GM18858 (cell line): ENCODE data around the gene UBAC2.

Experiments used
- ATAC-seq: cut with Tn5 transposase; IDR thresholded peaks from one replicate; pipeline ENCODE4 v1.9.1; 2021; ENCODE audit not compliant: unreplicated experiment

UBAC2 gene, protein sequence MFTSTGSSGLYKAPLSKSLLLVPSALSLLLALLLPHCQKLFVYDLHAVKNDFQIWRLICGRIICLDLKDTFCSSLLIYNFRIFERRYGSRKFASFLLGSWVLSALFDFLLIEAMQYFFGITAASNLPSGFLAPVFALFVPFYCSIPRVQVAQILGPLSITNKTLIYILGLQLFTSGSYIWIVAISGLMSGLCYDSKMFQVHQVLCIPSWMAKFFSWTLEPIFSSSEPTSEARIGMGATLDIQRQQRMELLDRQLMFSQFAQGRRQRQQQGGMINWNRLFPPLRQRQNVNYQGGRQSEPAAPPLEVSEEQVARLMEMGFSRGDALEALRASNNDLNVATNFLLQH

DNA sequence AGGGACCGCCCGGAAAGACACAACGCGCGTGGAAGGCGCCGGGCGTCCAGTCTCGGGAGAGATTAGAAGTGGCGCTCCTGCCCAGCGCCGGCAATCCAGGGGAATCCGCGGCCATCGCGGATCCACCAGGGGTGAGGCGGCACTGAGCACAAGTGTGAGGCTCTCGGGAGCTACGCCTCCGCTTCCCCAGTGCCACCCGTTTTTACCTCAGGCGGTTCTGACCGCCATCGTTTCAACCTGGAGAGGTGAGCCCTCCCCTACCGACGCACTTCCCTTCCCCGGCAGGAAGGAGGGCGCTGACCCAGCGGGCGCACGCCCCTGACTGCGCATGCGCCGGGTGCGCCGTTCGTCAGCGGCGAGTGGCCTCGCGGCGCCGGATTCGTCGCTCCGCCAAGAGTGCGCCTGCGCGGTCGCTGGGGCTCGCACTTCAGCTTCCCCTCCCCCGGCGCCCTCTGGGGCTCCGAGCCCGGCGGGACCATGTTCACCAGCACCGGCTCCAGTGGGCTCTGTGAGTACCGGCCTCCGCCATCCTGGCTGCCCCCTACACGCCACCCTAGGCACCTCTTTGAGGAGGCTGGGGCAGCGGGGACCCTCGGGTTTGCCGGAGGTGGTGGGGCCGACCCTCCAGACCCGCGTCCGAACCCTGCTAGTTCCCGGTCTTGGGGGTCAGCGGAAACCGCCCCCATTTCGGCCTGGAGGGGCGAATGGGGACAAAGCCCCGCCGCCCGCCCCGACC is at the start of gene UBAC2:
Gene UBAC2, plus strand, starts transcription at position 423 of the 736 bp plus-strand sequence. Its CDS starts 55 bp downstream, at position 478.
- ATAC-seq, result peak; percentile 67

DNA sequence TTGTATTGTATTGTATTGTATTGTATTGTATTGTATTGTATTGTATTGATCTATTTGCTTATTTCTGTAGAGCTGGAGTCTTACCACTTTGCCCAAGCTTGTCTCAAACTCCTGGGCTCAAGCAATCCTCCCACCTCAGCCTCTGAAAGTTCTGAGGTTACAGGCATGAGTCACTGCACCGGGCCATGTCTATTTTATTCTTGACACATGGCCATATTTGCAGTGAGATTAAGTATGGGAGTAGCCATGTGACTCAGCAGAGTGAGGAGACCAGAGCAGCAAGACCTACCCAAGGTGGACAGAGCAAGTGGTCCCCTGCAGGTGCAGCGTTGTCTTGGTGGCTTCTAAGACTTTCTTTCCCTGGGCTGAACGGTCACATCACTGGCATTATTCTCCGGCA is 49.1 kb upstream of the UBAC2 start:
- ATAC-seq, result peak; percentile 86

- no peak for ATAC-seq
These were observed 47.4 kb upstream of the UBAC2 start for GRCh38 chr13:99153219-99153618.

- ATAC-seq, result no peak
These were observed 46.6 kb upstream of the UBAC2 start for GRCh38 chr13:99154064-99154463.

DNA sequence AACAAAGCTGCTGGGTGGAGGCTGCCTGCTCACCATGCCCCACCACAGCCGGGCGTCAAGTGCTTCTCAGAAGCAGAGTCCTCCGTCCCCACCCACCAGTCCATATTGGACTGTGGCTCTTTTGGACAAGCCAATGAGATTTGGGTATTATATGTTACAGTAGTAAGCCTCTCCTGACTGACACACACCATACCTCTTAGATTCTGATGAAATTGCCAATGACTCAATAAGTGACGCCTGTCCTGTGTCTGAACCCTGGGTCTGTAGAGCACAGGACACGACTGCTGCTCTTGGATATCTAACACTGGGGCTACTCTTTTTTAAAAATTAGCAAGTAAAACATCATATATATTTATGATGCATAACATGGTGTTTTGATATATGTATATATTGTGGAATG is 44.8 kb upstream of the UBAC2 start:
- ATAC-seq, result no peak

- no peak for ATAC-seq
These were observed 43.6 kb upstream of the UBAC2 start for GRCh38 chr13:99157046-99157445.

- no peak for ATAC-seq
These were observed 41.8 kb upstream of the UBAC2 start for GRCh38 chr13:99158846-99159245.

DNA sequence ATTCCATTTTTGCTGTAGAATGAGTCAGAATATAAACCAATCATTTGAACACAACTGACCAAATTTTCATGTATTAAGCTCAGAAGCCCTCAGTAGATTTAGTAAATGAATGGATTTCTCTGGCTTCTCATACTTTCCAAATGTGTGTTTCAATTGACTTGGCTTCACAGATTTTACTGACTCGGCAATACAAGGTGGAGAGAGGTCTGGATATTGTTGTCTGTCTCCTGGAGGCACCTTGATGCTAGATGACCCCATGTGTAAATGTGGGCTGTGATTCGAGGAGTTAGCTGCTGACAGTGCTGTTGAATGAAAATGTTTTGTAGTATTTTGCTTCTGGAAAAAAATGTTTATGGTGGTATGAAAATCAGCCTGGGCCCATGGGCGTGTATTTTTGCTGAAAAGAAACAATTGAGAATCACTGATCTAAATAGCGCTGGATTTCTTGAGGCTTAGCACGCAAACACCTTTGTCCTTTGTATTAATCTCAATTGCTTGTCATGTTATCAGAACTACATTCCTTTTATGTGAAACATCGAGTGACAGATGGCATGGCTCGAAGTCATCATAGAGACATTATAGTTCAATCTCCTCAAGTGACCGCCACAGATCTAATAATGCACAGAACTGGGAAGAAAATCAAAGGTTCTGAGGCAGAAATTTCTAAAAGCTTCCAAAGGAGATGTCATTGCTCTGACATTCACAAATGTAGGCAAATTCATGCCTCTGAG is 41.2 kb upstream of the UBAC2 start:
- ATAC-seq, result no peak

DNA sequence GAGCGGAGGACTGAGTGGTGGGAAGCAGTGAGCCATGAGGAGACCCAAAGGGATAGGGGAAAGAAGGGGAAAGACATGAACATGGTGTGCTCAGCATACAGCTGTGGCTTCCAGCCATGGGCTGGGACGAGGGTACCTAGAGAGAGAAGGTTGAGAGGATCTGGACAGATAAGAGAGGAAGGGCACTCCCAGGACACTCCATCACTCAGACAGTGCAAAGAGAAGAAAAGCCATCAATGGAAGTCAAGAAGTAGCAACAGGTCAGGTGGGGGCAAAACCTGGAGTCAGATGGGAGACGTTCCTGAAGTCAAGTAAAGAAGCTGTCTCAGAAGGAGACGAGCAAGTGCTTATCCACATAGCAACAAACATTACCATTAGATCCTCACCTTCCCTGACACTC is 40.2 kb upstream of the UBAC2 start:
- no peak for ATAC-seq

DNA sequence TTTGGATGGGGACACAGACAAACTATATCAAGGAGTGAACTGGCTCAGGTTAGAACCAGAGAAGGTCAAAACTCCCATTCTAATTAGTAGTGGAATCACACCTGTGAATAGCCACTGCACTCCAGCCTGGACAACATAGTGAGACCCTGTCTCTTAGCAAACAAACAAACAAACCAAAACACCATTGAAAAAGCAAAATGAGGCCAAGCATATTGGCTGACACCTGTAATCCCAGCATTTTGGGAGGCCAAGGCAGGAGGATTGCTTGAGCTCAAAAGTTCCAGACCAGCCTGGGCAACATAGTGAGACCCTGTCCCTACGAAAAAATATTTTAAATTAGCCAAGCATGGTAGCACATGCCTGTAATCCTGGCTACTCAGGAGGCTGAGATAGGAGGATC is 39.1 kb upstream of the UBAC2 start:
- no peak for ATAC-seq

- ATAC-seq, result no peak
These were observed 37.9 kb upstream of the UBAC2 start for GRCh38 chr13:99162567-99163361.

GRCh38 chr13:99164226-99164625 is 36.4 kb upstream of the UBAC2 start:
- no peak for ATAC-seq

DNA sequence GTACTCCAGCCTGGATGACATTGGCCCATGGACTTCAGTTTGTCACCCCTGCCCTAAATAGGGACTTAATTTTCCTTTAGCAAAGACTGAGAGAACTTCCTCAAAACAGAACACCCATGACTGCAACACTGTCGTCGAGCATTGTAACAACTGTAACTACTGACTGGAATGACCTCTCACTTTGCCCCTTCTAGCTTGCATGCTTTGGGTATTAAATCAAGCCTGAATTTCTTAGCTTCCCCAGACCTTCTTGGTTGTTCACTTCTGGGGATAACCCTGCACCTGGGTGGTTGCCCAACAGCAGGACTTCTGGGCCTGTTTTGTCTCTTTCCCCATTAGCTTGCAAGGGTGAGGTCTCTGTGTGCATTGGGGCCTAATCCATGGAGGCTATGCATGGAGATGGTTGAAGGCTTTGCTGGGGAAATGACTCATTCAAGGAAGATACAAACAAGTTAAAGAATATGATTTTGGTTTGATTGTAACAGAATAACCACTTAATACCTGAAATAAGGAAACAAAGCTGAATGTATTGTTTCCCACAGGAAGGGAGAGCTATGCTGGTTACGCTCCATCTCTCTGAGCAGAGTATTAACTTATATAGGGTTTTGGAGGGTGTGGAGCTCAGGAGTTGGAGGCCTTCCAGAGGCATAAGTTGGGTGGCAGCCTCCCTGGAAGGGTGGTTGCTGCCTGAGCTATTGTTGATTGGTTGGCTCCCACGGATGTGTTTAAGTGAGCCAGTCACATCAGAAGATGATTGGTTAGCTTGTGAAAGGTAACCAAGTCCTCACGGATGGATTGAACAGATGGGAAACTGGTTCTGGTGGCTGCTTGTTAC is 34.7 kb upstream of the UBAC2 start:
- no peak for ATAC-seq

DNA sequence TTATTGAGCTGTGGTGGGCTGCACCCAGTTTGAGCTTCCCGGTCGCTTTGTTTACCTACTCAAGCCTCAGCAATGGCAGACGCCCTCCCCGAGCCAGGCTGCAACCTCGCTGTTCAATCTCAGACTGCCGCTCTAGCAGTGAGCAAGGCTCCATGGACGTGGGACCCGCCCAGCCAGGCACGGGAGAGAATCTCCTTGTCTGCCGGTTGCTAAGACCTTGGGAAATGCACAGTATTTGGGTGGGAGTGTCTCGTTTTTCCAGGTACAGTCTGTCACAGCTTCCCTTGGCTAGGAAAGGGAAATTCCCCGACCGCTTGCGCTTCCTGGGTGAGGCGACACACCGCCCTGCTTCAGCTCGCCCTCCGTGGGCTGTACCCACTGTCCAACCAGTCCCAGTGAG is 27.7 kb upstream of the UBAC2 start:
- ATAC-seq, result no peak

DNA sequence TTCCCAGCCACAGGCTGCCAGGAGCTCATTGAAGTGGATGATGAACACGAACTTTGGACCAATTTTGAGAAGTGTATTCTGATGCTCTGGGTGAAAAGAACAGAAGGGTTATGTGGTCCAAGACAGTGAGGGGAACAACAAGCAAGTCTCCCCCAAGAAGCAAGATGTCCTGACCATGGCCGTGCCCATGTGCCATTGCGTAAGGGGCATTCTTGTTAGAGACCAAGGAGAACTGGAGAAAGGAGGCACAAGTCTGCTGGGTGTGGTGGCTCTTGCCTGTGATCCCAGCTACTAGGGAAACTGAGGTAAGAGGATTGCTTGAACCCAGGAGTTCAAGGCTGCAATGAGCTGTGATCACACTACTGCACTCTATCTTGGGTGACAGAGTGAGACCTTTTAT is 27.0 kb upstream of the UBAC2 start:
- ATAC-seq, result no peak

- no peak for ATAC-seq
These were observed 26.0 kb upstream of the UBAC2 start for GRCh38 chr13:99174533-99175100.

GRCh38 chr13:99176309-99177276 is 24.1 kb upstream of the UBAC2 start:
- peak; percentile 49 for ATAC-seq

DNA sequence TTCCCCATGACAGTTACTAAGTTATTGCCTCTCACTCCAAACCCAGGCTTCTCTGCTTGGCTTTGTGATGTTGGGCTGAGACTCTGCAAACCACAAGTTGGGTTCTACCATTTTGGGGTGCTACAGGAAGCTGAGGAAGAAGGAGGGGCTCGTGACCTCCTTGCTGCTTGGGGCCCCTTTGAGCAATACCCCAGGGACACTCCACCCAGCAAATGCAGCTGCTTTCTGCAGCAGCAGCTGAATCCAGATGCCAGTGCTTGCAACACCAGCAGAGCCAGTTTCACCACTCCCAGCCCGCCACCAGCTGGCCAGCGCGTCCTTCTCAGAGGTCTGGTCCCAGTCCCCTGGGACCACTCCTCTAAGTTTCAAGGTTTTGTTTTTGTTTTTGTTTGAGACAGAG is 22.0 kb upstream of the UBAC2 start:
- peak; percentile 52 for ATAC-seq

- no peak for ATAC-seq
These were observed 21.2 kb upstream of the UBAC2 start for GRCh38 chr13:99179460-99179859.
